Neutrophil (primary cell): ENCODE data around the gene ZFP42.

Source experiments
- H3K27ac ChIP-seq: fragments of 200-600 bp; sonication (generic); 2 replicates; pipeline ENCODE4 v1.5.1; 2016; ENCODE audit warnings: mild to moderate bottlenecking, moderate library complexity
- H3K27me3 ChIP-seq: fragments of 200-600 bp; sonication (generic); 2 replicates; pipeline ENCODE4 v1.6.0; 2016; ENCODE audit warnings: mild to moderate bottlenecking
- H3K36me3 ChIP-seq: fragments of 200-600 bp; sonication (generic); 2 replicates; pipeline ENCODE4 v1.5.1; 2017
- H3K4me1 ChIP-seq, 2 experiments: fragments of 200-600 bp in 1 of 2; sonication (generic) in 1 of 2; 1 replicate in 1 of 2; 2 replicates in 1 of 2; pipeline versions ENCODE4 v1.5.1 to v1.6.1; 2013 to 2016; ENCODE audit warnings: low read depth in 1 of 2, low read length in 1 of 2, mild to moderate bottlenecking in 1 of 2, moderate library complexity in 1 of 2; ENCODE audit not compliant: control insufficient read depth in 1 of 2, insufficient read depth in 1 of 2
- H3K4me3 ChIP-seq, 2 experiments: fragments of 200-600 bp in 1 of 2; sonication (generic) in 1 of 2; 1 replicate in 1 of 2; 2 replicates in 1 of 2; pipeline ENCODE4 v1.5.1; 2013 to 2016; ENCODE audit warnings: low read depth in 1 of 2, low read length in 1 of 2, mild to moderate bottlenecking in 1 of 2, moderate library complexity in 1 of 2
- H3K9me3 ChIP-seq: fragments of 200-600 bp; sonication (generic); 2 replicates; pipeline ENCODE4 v1.5.1; 2016
- CTCF ChIP-seq: fragments of 200-600 bp; sonication (generic); IDR thresholded peaks from 2 replicates; pipeline ENCODE4 v1.5.1; 2016; ENCODE audit warnings: antibody characterized with exemption

The ZFP42 gene

DNA sequence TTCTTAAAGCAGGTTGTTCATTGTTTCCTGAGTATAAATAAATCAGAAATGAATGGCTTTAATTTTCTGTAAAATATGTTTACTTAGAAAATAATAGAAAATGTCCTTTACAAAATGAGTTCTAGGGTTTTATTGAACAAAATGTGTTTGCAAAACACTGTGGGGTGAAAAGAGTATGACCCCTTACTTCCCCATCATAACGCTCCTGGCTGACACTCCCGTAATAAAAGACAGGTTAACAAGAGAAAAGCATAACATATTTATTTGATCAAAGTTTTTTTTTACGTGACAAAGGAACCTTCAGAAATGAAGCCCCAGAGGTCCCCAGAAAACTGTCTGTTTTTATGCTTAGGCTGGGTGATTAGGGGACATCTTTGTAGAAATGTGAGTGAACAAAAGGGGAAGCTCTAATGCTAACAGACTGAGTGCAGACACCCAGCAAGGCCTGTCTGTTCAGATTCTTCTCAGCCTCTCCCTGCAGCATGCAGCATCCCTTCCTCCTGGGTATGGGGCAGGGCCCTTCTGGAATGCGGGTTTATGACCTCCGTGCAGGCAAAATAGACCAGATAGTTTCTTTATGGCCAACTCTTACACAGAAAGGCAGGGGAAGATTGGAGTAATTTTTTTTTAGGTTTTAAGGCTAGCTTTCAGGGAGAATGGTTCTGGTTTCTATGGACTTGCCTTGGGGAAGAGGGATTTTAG is 26.1 kb downstream of the ZFP42 start:
- H3K4me1 ChIP-seq, result no peaks in the 10 kb centered on the region
- TF ChIP-seq CTCF, result no peak
- no peak overlapping the region for H3K27ac ChIP-seq
- no peaks in the 10 kb centered on the region for H3K27me3 ChIP-seq
- H3K9me3 ChIP-seq, result no peaks in the 10 kb centered on the region
- H3K36me3 ChIP-seq, result no peaks in the 10 kb centered on the region
- H3K4me3 ChIP-seq, result no peak overlapping the region

DNA sequence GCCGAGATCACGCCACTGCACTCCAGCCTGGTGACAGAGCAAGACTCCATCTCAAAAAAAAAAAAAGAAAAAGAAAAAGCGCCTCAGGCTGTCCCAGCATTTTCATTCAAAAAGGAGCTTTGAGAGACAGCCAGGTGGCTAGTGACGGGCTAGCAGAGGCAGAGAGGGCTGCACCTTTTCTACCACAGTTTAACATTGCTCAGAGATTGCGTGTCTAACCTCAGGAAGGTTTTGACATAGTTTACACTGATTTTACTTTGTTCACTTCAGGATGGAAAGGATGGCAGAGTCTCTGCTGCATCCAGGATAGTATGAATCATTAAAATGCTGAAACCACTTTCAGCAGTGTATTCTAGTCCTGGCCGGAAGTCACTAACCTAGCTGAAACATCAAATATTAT is 28.1 kb downstream of the ZFP42 start:
- no peak overlapping the region for H3K4me3 ChIP-seq
- H3K27me3 ChIP-seq, result no peaks in the 10 kb centered on the region
- no peak for TF ChIP-seq CTCF
- H3K9me3 ChIP-seq, result no peaks in the 10 kb centered on the region
- no peaks in the 10 kb centered on the region for H3K36me3 ChIP-seq
- H3K27ac ChIP-seq, result no peak overlapping the region
- no peaks in the 10 kb centered on the region for H3K4me1 ChIP-seq

DNA sequence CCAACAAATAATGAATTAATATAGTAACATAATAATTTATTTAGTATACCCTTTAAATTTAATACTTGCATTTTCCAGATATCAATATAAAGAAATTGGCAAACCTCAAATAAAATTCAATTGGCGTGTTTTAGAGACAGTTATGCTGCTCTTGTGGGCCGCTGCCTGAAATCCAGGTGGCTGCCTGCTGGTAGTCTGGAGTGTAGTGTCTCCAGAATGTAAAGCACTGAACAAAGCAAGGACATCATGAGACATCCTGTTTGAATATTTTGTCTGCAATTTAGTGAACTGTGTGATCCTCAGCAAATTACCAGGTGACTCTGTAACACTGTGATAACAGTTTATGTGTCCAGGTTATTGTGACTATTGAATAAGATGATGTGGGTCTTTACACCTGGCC is 29.9 kb downstream of the ZFP42 start:
- Histone ChIP-seq H3K4me1 (no peaks in the 10 kb centered on the region), H3K36me3 (no peaks in the 10 kb centered on the region), H3K4me3 (no peak overlapping the region), H3K27ac (no peak overlapping the region), H3K27me3 (no peaks in the 10 kb centered on the region), H3K9me3 (no peaks in the 10 kb centered on the region)
- no peak for TF ChIP-seq CTCF

GRCh38 chr4:188029114-188029513 is 33.5 kb downstream of the ZFP42 start:
- Histone ChIP-seq H3K27ac (no peak overlapping the region), H3K36me3 (no peaks in the 10 kb centered on the region), H3K4me3 (no peak overlapping the region), H3K9me3 (no peaks in the 10 kb centered on the region), H3K4me1 (no peaks in the 10 kb centered on the region), H3K27me3 (peaks cover 15% of the 10 kb centered on the region)
- no peak for TF ChIP-seq CTCF

- no peak for TF ChIP-seq CTCF
- H3K4me1 ChIP-seq, result no peaks in the 10 kb centered on the region
- H3K4me3 ChIP-seq, result no peak overlapping the region
These were observed 34.8 kb downstream of the ZFP42 start for GRCh38 chr4:188030401-188030800.

More at GRCh38 chr4:188030401-188030800, 34.8 kb downstream of the ZFP42 start:
- H3K27me3 ChIP-seq, result peaks cover 15% of the 10 kb centered on the region
- no peak overlapping the region for H3K27ac ChIP-seq
- H3K36me3 ChIP-seq, result no peaks in the 10 kb centered on the region
- H3K9me3 ChIP-seq, result no peaks in the 10 kb centered on the region
